ENCODE measurements around the gene LGALS13. TPM values are rescaled to one million over a fixed set of nuclear protein-coding genes. Genes with fewer than 3 reads are reported as not detected.

LGALS13 gene
- polyA plus RNA-seq, 4 donors: not detected

Other genes starting within 250 kb of the LGALS13 start
- 10 to 100 TPM; 32.9 to 42.7 (median 37.9) TPM for gene PAF1, start 211.4 kb upstream of the LGALS13 start, polyA plus RNA-seq
- gene MED29, start 211.1 kb upstream of the LGALS13 start, polyA plus RNA-seq: 10 to 100 TPM; 20.3 to 29.3 (median 23.7) TPM
- 100 to 1,000 TPM; 104 to 365 (median 195) TPM for gene ZFP36, start 195.7 kb upstream of the LGALS13 start, polyA plus RNA-seq
- 10 to 100 TPM in 1 of 4 donors, 1 to 10 TPM in 3; 1.9 to 13.2 (median 6.3) TPM for gene PLEKHG2, start 189.9 kb upstream of the LGALS13 start, polyA plus RNA-seq
- gene RPS16, start 166.6 kb upstream of the LGALS13 start, polyA plus RNA-seq: 1,000 to 10,000 TPM; 1,341 to 3,643 (median 2,485) TPM
- gene SUPT5H, start 156.9 kb upstream of the LGALS13 start, polyA plus RNA-seq: 100 to 1,000 TPM in 3 of 4 donors, 10 to 100 TPM in 1; 95.5 to 283 (median 163) TPM
- gene TIMM50, start 121.7 kb upstream of the LGALS13 start, polyA plus RNA-seq: 10 to 100 TPM; 33.8 to 62.2 (median 48.4) TPM
- under 1 TPM in 2 of 4 donors, not detected in 2; 0.15 to 0.40 TPM for gene DLL3, start 103.6 kb upstream of the LGALS13 start, polyA plus RNA-seq
- under 1 TPM in 1 of 4 donors, not detected in 3; 0.32 TPM for gene SELENOV, start 87.4 kb upstream of the LGALS13 start, polyA plus RNA-seq
- 1 to 10 TPM in 1 of 4 donors, under 1 TPM in 2, not detected in 1; 0.81 to 2.0 (median 0.99) TPM for gene EID2B, start 69.7 kb upstream of the LGALS13 start, polyA plus RNA-seq
- gene EID2, start 62.4 kb upstream of the LGALS13 start, polyA plus RNA-seq: 10 to 100 TPM in 3 of 4 donors, 1 to 10 TPM in 1; 9.9 to 13.4 (median 11.9) TPM
- not detected for gene LGALS16, start 53.4 kb downstream of the LGALS13 start, polyA plus RNA-seq
- gene LGALS14, start 102.0 kb downstream of the LGALS13 start, polyA plus RNA-seq: 1 to 10 TPM in 1 of 4 donors, not detected in 3; 5.1 TPM
- 10 to 100 TPM in 1 of 4 donors, 1 to 10 TPM in 1, not detected in 2; 1.2 to 27.3 TPM for gene CLC, start 135.5 kb downstream of the LGALS13 start, polyA plus RNA-seq
- not detected for gene LEUTX, start 176.3 kb downstream of the LGALS13 start, polyA plus RNA-seq
- 10 to 100 TPM in 3 of 4 donors, 1 to 10 TPM in 1; 8.6 to 31.2 (median 11.4) TPM for gene DYRK1B, start 231.6 kb downstream of the LGALS13 start, polyA plus RNA-seq
- gene FBL, start 243.9 kb downstream of the LGALS13 start, polyA plus RNA-seq: 100 to 1,000 TPM; 109 to 447 (median 199) TPM

Data from small intestine (tissue), 4 donors.